ENCODE data around the gene RHOBTB3. TPM values are rescaled to one million over a fixed set of nuclear protein-coding genes. Genes with fewer than 3 reads are reported as not detected.
"Not testable (repeated sequence)": the region's sequence is repeated elsewhere in the genome, so short reads cannot be mapped to it uniquely, and the experiment has no call there.

The RHOBTB3 gene
- total RNA-seq, 1 experiment from 2014 or later = 134 TPM

DNA sequence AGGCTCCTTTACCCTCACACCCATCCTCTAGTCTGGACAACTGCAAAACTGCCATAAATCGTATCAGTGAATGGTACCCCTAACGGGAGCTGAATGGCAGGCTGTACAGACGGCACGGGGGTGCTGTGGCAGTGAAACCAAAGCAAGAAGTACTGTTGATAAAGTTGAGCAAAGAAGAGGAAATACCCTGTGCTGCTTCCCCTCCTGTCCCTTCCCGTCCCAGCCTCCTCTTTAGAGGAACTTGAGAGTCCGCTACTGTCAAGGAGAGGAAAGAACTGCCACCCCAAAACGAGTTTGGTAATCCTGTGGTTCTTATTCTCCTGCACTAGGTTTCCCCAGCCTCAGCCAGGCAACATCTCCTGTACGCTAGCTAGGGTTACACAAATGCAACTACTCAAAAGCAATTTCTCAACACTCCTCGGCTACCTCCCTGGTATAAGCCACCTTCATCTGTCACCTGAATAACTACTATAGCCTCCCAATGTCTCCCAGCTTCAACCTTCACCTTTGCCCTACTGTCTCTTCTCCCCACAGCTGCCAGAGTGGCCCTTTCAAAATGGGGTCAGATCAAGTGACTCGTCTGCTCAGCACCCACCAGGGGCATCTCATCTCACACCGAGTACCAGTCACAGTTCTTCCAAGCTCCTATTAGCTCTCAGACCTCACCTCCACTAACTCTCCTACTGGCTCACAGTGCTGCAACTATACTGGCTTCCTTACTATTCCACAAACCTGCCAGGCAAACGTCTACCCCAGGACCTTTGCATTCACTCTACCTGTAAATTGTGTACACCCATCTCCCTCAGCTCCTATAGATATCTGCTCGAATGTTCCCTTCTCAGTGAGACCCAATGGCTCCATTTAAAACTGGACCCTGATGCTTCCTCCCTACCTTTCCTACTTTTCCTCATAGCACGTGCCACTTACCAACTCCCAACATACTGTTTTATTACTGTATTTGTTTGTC lies 87.3 kb downstream of the RHOBTB3 start:
- no peak for DNase-seq (ENCODE audit: low spot score)

DNA sequence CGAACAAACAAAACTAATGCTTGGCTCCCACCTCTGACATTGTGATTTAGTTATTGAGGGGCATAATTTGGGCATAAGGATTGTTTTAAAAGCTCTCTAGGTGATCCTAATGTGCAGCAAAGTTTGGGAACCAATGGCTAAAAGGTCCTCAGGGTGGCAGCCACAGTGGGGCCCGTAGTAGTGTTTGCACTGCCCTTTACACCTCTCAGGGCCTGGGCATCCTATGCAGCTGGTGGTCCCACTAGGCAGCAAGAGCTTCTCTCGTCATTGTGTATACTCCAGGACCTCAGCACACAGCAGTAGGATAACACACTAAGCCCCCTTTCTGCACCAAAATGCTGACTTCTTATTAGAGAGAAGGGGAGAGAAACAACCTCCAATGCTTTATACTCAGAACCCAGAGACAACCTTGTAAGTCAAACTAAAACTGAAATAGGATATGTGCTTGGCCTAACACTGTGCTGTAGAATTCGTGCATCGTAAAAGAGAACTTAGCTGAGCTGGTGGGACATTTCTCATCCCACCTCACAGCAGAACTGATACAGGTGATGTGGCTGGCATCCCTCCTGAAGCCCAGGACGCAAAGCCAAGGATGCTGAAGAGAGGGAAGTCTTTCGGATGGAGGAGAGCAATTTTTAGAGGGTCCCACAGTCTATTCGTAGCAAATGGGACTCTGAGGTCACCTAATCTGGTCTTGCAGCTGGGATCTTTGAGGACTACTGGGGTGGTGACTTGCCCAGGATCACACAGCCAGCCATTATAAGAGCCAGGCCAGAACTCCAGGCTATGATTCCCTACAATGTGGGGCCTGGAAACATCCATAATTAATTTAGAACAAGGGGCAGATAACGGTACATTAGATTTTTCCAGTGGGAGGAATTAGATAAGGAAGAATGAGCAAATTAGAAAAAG lies 90.2 kb downstream of the RHOBTB3 start:
- no peak for DNase-seq (ENCODE audit: low spot score)

DNA sequence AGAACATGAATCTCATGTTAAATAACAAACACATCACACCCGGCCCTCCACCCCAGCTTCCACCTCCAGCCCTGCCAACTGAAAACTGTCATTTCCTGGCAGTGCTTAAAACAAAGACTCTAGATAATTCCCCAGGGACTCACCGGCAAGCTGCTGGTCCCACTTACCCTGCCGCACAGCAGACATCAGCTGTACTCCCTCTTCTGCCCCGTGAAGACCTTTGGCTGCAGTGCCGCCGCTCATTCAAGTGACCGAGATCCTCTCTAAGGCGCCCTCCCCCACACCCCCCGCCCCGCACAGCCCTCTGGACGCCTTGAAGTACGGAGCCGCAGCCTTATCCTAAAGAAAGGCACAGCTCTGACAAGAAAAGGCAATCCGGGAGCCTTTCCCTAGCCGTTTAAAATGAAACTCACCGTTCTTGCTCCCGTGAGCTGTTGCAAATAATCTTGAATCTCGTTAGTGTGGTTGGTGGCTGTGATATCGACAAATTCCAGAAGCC lies 91.0 kb downstream of the RHOBTB3 start:
- peak; percentile 47 for DNase-seq (ENCODE audit: low spot score)

DNA sequence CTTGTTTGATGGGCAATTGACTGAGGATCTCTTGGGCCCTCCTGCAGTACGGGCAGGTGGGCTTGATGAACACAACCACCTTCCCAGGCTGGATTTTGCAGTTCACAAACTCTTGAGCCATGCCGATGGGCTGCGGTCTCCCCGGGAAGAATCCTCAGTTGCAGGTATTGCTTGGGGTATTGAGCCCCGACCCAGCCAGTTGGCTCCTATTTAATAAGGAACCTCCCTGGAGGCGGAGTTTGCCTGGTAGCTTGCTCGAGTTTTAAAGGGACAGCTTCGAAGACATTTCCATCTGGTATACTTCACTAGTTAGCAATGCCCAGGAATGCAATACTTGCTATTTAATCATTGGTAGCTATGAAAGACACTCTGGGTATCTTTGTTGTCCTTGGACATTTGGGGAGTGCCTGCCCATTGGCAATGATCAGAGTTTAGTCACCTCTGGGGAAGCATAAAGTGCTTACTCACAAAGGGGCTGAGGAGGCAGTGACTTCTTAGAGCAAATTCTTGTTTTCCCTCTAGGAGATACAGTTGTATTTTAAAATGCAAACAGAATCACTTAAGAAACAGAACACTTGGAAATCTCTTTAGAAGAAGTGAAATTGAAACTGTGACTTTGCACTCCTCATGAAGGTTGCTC lies 91.5 kb downstream of the RHOBTB3 start, which contains the start of gene GLRX:
GLRX (minus strand) TSS at position 185 of the 640 bp plus-strand sequence; CDS start at position 121, 64 bp downstream.
- peak; percentile 73 for DNase-seq (ENCODE audit: low spot score)

DNA sequence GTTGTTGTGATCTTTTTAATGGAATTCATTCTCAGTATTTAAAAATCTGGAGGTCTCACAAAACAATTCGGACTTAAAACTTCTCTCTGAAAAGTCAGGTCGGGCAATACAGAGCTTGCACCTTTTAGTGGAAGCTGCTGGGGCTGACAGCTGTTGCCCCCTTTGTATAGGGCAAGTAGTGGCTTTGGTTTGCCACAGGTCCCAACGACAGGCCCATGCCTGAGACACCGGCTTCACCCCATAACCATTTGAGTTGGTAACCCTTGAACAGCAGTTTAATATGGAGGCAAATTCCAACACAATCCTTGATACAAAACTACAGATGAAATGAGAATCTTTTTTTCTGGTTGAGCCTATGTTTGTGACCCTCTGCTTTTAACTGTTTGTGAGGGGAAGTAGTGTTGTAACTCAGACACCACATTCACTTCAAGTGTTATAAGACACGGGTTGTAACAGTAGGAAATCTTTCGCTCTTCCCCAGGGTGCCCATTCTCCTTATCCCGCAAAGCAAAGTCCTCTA lies 92.1 kb downstream of the RHOBTB3 start:
- DNase-seq (ENCODE audit: low spot score) = no peak

DNA sequence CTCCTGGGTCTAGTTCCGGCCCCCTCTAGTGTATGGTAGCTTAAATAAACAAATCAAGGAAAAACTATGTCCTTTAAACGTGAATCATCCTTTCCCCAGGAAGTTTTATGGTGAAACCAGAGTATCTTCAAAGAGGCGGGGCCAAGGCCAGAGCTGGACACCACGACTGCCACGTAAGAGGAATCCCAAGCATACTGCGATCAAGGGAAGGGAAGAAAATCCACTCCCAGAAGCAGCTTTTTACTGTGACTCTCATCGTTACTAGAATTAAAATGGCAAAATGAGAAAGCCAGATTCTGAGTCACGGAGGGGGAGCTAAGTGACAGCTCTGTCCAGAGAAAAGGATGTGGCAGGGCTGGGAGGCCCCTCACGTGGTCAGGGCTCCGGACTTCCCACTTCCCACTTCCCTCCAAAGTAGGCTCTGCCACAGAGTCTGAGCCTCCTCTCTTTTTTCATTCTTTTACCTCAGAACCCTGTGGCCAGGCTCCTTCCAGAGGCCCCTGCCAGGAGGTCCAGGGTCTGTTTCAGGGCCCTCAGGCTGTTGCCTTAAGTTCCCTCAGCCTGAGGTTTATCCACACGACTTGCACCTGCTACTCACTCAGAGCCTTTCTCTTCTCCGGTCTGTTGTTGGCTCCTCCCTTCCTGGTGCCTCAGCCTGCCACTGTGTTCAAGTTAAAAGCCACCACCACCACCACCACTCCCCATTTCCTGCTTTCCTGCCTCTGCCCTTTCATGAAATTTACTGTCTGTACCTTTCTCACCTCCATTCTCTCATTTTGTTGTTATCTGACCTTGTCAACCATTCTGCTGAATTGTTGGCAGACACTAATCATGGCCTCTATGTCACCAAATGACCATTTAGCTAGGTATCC lies 92.8 kb downstream of the RHOBTB3 start:
- DNase-seq (ENCODE audit: low spot score) = peak; percentile 93

DNA sequence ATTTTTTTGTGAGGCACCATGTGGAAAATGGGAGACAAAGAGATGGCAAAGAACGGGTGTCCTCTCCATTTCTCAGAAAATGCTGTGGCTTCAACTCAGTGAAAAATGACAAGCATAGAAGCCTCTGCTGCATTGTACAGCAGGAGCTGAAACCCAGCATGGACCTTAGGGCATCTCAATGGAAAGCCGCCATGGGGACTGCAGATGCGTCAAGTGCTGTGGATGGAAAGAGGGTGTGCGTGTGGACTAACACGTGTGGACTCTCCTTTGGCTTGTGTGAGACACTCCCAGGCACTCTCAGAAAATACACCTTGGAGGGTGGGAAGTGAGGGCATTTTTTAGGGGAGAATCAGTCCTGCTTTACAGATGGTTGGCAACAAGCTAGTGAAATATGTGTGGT lies 93.6 kb downstream of the RHOBTB3 start:
- DNase-seq (ENCODE audit: low spot score) = no peak

DNA sequence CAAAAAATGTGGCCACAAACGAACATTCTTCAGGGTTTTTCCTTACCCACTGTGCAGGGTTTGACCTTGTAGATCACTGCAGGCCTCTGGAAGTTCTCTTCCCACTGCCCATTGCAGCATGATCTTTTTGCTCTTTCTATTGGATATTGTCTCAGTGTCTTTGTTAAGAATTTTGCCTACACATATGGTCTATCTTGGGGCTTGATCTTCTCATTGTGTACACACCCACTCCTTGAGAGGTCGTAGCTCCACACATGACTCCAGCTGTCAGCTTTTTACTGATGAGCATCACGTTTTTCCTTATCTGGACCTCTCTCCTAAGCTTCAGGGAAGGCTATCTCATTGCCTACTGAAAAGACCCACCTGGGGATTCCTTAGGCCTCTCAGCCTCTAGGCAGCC lies 94.4 kb downstream of the RHOBTB3 start:
- no peak for DNase-seq (ENCODE audit: low spot score)

DNA sequence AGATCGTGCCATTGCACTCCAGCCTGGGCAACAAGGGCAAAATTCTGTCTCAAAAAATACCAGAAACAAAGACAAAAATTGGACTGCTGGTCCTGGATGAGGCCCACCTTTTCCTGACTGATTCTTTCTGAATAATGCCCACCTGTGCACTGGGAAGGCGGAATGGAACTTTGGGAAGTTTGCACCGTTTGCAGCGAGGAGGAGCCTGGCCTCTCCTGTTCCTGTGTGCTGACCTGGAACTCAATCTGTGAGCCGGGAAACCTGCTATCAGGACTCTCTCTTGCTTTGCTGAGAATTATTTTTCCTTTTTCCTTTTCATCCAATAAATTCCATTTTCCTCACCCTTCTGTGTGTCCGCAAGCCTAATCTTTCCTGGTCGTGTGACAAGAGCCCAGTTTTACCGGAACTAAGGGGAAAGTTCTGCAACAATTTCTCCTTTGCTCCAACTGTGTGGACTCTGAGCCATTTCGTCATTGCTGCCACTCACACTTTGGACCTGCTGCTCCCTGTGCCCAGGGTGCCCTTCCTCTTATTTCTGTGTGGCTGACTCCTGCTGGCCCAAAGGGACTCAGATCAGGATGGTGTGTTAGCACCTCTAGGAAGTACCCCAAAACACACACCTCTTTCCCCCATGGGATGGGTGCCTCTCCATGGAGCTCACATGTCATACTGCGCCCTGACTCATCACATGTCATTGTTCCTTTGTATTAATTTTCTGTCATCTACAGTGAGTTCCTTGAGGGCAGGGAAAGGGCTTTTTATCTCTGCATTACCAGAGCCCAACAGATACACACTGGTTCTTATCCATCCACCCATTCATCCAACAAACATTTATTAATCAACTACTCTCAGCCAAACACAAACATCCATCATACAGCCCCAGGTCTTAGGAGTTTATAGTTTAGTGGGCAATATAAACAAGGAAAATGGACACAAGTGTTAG lies 96.1 kb downstream of the RHOBTB3 start:
- DNase-seq (ENCODE audit: low spot score) = no peak

DNA sequence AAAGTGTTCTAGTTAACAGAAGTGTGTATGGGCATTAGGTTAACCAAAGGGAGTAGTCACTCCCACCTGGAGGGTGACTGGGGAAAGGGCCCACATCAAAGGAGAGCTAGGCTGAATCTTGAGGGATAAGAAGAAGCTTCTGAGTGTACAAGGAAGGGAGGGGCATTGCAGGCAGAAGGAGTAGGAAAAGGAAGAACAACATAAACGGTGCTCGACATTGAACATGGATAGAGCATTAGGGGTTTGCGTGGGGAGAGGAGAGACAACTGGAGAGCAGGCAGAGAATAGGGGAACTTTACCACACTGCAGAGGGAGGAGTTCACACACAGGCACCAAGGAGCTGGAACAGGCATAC lies 96.7 kb downstream of the RHOBTB3 start:
- no peak for DNase-seq (ENCODE audit: low spot score)

DNA sequence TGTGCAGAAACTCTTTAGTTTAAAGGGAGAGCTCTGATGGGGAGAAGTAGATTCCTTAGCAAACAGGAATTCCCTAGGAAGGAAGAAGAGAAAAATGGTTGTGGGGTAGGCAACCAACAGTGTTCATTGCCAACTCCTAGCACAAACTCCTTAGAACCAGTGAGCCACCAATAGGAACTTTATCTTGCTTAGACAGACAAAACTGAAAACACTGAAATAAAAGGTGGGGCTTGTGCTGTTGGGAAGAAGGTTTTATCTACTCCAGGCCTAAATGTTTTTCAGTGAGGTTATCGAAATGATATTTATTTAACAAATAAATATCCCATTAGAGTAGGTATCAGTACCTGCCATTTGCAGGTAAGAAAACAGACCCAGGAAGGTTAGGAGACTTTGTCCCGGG lies 99.1 kb downstream of the RHOBTB3 start:
- no peak for DNase-seq (ENCODE audit: low spot score)

DNA sequence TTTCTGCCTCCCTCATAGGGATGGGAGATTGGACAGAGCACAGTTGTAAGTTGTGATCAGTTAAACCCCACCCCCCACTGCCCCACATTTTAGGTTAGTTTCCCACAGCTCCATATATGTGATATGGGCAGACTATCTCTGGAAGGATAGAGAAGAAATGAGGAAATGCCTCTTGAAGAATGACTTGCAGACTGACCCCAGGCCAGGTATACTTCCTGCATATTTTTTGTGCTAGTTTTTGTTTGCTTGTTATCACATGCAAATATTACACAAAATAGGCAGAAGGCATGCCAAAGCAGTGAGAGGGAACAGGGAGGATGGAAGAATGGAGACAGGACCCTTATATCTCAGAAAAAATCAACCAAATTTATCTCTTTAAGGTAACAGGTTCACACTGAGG lies 101.5 kb downstream of the RHOBTB3 start:
- DNase-seq (ENCODE audit: low spot score) = no peak

DNA sequence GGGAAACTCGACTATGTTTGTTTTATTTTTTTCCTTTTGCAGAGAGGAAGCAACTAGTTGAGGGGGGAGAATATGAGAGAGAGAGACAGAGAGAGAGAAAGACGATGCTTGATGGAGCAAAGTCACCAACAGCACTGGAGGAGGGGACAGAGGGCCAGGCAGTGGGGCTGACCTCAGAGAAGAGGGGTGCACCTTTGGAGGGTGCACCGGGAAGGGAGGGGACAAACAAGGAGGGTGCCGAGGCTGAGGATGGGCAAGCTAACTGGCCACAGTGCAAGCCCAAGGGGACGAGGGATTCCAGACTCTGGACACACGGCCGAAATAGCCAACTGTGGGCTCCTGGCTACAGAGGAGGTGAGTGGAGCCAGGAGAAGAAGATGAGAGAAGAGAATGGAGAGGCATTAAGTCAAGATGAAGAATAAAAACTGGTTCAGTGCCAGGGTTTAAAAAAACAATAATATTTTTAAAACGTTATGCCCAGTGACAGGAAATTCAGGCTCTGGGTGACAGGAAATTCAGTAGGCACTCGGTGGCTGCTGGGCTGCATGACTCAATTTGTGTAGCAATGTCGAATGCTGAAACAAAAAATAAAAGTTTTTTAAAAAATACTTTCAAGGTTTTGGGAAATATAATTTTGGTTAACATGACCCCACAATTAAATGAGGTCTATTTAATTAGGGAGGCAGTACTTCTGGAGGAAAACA lies 104.7 kb downstream of the RHOBTB3 start:
- DNase-seq (ENCODE audit: low spot score) = no peak

DNA sequence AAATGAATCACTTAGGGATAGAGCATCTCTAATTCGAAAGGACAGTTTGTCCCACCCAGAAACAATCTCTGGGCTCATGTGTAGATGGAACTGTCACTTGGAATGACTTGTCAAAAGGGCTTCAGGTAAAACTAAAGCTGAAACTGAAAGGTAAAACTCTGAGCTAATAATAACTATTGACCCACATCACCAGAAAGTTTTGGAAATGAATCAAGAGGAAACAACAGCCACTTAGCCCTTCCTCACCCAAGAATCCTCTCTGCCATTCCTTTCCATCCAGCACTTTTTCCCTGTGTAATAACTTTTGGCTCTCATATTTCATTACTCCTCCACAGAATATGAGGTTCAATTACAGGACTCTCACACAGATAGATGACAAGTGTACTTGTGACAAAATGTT lies 105.4 kb downstream of the RHOBTB3 start:
- no peak for DNase-seq (ENCODE audit: low spot score)

DNA sequence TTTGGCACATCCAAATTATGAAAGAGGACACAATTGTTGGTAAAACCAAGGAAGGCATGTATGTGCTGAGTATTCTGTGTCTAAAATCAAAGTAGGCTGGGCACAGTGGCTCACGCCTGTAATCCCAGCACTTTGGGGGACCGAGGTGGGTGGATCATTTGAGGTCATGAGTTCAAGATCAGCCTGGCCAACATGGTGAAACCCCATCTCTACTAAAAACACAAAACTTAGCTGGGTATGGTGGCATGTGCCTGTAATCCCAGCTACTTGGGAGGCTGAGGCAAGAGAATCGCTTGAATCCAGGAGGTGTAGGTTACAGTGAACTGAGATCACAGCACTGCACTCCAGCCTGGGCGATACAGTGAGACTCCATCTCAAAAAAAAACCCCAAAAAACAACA lies 105.8 kb downstream of the RHOBTB3 start:
- not testable (repeated sequence) for DNase-seq (ENCODE audit: low spot score)

DNA sequence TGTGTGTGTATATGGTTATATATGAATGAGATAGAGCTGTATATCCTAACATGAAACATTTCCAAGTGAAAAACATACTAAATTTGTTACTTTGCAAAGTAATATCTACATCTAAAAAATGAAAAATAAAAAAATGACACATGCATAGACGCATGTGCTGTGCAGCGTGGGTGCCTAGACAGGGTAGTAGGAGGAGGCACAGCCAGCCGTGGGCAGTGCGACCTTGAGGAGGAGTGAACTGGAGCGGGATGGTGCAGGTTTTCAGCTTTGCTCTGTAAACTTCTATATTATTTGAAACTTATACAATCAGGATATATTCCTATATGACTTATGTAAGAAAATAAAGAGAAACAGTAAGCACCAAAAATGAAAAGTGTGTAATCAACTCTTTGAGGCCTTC lies 106.4 kb downstream of the RHOBTB3 start:
- DNase-seq (ENCODE audit: low spot score) = no peak

DNA sequence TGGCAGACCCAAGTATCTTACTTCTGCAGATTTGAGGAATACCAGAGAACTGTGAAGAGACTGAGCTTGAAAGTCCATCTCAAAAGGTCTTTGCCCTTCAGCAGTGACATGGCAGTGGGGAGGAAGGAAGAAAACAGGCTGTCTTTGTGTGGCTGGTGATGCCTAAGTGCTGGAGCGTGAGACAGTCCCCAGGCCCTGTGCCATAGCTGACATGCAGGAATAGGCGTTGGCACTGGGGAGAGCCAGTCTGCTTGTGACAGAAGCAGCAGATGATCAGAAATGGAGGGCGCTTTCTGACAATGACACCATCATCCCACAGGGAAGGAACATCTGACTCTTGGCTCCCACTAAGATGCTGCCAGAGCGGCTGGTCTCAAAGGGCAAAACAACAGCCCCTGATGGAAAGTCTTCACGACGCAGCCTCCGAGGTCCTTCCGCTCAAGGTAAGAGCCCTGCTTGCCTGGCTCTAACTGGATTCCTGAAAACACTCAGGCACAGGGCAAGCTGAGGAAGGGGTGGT lies 106.9 kb downstream of the RHOBTB3 start:
- no peak for DNase-seq (ENCODE audit: low spot score)

DNA sequence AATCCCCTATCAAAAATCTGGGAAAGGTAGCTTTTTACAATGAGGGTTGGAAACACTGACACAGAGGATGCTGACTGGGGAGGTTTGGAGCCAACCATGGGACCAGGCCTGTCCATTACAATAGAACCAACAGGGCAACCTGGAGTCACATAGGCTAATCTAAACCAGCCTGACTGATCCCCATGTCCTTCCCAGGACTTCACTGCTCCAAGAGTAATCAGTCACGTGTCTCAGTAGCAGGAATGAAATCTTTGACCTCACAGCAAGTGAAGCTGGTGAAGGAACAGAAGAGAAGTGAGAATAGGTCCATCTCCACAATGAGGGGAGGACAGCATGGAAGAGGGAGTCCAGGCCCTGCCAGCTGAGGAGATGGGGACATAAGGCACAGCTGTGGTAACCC lies 107.4 kb downstream of the RHOBTB3 start:
- no peak for DNase-seq (ENCODE audit: low spot score)

DNA sequence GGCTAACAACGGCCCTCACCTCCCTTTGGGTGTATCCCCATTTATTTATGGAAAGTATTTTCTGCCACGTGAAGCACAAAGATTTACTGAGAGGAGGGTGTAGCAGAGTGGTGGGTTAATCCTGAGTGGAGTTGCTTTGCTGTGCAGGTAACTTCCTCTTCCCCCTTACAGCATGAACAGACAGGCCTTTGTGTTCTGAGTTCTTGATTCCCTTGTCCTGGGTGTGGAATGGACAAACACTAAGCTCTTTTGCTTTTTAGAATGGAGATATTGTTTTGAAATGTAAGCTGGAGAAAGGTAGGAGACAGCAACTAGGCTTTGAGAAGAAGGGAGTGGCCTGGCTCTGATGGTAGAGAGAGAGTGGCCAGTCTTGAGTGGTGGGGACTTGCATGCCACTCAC lies 108.5 kb downstream of the RHOBTB3 start:
- DNase-seq (ENCODE audit: low spot score) = no peak

All from H4 (cell line).